Measurements from ENCODE around the gene UTP18.

DNA sequence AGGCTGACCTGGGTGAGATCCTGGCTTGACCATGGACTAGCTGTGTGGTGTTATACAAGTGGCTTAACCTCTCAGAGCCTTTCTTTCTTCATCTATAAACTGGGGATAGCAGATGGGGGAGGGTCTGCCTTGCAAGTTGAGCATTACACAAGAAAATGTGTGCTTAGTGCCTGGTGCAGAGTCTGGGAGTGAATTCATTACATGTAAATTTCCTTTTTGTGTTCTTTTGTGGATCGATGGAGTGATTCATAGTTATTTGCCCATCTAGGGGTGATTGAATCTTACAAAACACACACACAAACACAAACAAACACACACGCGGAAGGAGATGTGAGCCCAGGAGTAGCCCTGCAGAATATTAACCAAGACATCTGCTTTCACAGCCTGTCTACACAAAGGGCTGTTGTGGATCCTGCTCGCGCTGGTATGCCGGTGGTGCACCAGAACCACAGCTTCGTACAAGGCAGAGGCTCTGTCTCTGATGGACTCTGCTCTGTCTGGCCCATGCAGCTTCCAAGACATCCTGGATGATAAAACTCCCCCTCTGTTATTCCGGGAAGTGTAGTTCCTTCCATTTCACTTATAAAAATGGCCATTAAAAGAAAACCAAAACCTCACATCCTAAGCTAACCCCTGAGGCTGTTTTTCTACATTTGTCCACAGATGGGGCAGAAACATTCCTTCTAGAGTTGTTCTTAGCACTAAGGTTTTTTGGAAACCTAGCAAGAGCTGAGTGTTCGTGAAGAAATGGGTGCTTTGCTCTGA is 86.1 kb downstream of the UTP18 start:
- no peak for TF ChIP-seq POLR2A (IDR thresholded peaks at IDR 0.05)
- TF ChIP-seq, protein P1, sequence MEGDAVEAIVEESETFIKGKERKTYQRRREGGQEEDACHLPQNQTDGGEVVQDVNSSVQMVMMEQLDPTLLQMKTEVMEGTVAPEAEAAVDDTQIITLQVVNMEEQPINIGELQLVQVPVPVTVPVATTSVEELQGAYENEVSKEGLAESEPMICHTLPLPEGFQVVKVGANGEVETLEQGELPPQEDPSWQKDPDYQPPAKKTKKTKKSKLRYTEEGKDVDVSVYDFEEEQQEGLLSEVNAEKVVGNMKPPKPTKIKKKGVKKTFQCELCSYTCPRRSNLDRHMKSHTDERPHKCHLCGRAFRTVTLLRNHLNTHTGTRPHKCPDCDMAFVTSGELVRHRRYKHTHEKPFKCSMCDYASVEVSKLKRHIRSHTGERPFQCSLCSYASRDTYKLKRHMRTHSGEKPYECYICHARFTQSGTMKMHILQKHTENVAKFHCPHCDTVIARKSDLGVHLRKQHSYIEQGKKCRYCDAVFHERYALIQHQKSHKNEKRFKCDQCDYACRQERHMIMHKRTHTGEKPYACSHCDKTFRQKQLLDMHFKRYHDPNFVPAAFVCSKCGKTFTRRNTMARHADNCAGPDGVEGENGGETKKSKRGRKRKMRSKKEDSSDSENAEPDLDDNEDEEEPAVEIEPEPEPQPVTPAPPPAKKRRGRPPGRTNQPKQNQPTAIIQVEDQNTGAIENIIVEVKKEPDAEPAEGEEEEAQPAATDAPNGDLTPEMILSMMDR (IDR thresholded peaks at IDR 0.05): no peak
- TF ChIP-seq POLR2AphosphoS5 (IDR thresholded peaks at IDR 0.05): no peak
- TF ChIP-seq EP300 (IDR thresholded peaks at IDR 0.05): no peak

All from sigmoid colon (tissue), 4 donors.